Skeletal muscle satellite cell (primary cell): ENCODE results near the gene LRMDA.
"Not testable (repeated sequence)": the region's sequence is repeated elsewhere in the genome, so short reads cannot be mapped to it uniquely, and the experiment has no call there.

Experiments used
- H3K27me3 ChIP-seq: 2 replicates; pipeline ENCODE4 v1.7.0; 2013; ENCODE audit warnings: low read length; ENCODE audit not compliant: control insufficient read depth, insufficient read depth
- H3K36me3 ChIP-seq: 2 replicates; pipeline ENCODE4 v1.7.0; 2013; ENCODE audit warnings: mild to moderate bottlenecking, control low read depth, low read length; ENCODE audit not compliant: insufficient read depth
- H3K4me1 ChIP-seq: 2 replicates; pipeline ENCODE4 v1.7.0; 2013; ENCODE audit warnings: low read length; ENCODE audit not compliant: control insufficient read depth, insufficient read depth
- H3K4me2 ChIP-seq: 2 replicates; pipeline ENCODE4 v1.7.0; 2013; ENCODE audit warnings: mild to moderate bottlenecking, low read length
- H3K4me3 ChIP-seq: 2 replicates; pipeline ENCODE4 v1.7.0; 2013; ENCODE audit warnings: low read length
- H3K9ac ChIP-seq: 2 replicates; pipeline ENCODE4 v1.7.0; 2013; ENCODE audit warnings: mild to moderate bottlenecking, low read depth, low read length, moderate library complexity
- H3K9me3 ChIP-seq: replicated peaks from 2 replicates; pipeline ENCODE4 v1.7.0; 2013; ENCODE audit warnings: mild to moderate bottlenecking, control low read depth, low read length

Gene LRMDA

DNA sequence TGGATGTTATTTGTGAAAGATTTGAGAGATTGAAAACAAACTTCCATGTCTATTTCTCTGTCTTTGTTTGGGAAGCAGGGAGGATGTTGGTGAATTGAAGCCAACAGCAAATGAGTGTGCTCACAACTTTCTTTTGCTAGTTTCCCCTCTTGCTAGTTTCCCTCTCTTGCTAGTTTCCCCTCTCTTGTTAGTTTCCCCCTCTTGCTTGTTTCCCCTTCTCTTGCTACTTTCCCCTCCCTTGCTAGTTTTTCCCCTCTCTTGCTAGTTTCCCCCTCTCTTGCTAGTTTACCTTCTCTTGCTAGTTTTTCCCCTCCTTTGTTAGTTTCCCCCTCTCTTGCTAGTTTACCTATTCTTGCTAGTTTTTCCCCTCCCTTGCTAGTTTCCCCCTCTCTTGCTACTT, 613.3 kb downstream of the LRMDA start:
- H3K9ac ChIP-seq: no peak overlapping the region
- H3K4me2 ChIP-seq: no peak overlapping the region
- no peaks in the 10 kb centered on the region for H3K4me1 ChIP-seq
- H3K9me3 ChIP-seq: no peaks in the 10 kb centered on the region
- peaks cover 33% of the 10 kb centered on the region for H3K27me3 ChIP-seq
- no peak overlapping the region for H3K4me3 ChIP-seq
- H3K36me3 ChIP-seq: no peaks in the 10 kb centered on the region

DNA sequence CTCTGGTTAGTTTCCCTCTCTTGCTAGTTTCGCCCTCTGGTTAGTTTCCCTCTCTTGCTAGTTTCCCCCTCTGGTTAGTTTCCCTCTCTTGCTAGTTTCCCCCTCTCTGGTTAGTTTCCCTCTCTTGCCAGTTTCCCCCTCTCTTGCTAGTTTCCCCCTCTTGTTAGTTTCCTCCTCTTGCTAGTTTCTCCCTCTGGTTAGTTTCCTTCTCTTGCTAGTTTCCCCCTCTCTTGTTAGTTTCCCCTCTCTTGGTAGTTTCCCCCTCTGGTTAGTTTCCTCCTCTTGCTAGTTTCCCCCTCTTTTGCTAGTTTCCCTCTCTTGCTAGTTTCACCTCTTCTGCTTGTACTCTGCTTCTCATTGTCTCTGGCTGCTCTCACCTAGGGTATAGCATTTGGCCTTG, 613.8 kb downstream of the LRMDA start:
- H3K36me3 ChIP-seq: no peaks in the 10 kb centered on the region
- H3K27me3 ChIP-seq: peaks cover 33% of the 10 kb centered on the region
- no peaks in the 10 kb centered on the region for H3K9me3 ChIP-seq
- H3K9ac ChIP-seq: no peak overlapping the region
- no peak overlapping the region for H3K4me3 ChIP-seq
- H3K4me1 ChIP-seq: no peaks in the 10 kb centered on the region
- H3K4me2 ChIP-seq: no peak overlapping the region

DNA sequence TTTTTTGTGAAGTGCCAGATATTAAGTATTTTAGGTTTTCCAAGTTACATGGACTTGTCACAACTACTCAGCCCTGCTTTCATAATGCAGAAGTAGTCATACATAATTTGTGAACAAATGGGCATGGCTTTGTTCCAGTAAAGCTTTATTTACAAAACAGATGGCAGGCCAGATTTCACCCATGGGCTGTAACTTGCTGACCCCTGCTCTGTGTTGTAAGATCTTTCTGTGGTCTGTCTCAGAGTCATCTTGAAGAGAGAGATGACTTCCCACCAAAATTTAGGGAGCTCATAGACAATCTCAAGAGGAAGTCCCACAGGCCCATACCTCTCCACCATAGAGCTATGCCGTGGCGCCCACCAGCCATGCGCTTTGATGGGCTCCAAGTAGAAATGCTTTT, 616.1 kb downstream of the LRMDA start:
- H3K9me3 ChIP-seq: no peaks in the 10 kb centered on the region

DNA sequence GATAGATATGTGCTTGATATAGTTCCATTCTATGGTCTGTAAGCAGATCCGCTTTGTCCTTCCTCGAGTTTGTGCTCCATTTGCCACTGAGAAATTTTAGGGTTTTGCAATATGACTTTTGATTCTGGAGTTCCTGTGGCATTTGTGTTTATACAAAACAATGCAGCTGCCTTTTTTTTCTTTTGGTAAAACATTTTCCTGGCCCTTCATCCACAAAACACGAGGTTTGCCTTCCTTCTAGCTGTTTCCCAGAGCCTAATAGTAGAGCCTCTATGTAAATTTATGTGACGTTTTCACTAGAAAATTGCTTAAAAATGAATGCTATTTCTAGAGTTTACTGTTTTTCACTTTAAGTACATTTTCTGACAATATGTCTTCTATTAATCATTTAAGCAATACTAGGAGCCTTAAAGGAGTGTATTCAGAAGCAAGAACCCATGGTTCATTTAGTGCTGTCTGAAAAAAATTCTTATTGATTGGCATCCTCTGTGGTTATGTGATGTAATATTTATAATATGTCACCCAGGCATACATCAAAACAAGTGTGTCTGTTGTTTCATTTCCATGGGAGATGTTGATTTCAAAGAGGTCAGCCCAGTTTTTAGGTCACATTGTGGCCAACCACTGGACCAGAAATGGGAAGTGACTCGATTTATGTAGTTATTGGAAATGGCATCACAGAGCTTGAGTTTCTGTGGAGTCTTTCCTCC, 618.3 kb downstream of the LRMDA start:
- Histone ChIP-seq H3K36me3 (no peaks in the 10 kb centered on the region), H3K27me3 (peaks cover 46% of the 10 kb centered on the region), H3K4me2 (no peak overlapping the region)

More for the DNA sequence above, 616.1 kb downstream of the LRMDA start:
- H3K36me3 ChIP-seq: no peaks in the 10 kb centered on the region
- H3K4me1 ChIP-seq: no peaks in the 10 kb centered on the region
- no peak overlapping the region for H3K4me3 ChIP-seq
- no peak overlapping the region for H3K9ac ChIP-seq
- peaks cover 33% of the 10 kb centered on the region for H3K27me3 ChIP-seq
- H3K4me2 ChIP-seq: no peak overlapping the region

DNA sequence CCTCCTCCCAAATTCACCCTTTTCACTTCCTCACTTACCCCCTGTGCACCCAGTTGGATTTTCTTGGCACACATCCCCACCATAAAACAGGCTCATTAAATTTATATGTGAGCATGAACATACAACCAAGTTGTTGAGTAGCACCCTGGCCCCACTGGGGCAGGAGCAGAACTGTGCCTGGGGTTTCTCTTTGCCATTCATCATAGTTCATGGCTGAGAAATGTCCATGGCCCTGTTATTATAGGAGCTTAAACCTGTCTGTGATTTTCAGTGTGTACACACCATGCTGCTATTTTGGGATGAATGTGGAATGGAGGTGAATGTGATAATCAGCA, 618.8 kb downstream of the LRMDA start:
- H3K36me3 ChIP-seq: no peaks in the 10 kb centered on the region
- H3K4me3 ChIP-seq: no peak overlapping the region
- H3K9ac ChIP-seq: no peak overlapping the region

More for the DNA sequence above, 618.3 kb downstream of the LRMDA start:
- Histone ChIP-seq H3K4me3 (no peak overlapping the region), H3K4me1 (no peaks in the 10 kb centered on the region), H3K9me3 (no peaks in the 10 kb centered on the region), H3K9ac (no peak overlapping the region)

DNA sequence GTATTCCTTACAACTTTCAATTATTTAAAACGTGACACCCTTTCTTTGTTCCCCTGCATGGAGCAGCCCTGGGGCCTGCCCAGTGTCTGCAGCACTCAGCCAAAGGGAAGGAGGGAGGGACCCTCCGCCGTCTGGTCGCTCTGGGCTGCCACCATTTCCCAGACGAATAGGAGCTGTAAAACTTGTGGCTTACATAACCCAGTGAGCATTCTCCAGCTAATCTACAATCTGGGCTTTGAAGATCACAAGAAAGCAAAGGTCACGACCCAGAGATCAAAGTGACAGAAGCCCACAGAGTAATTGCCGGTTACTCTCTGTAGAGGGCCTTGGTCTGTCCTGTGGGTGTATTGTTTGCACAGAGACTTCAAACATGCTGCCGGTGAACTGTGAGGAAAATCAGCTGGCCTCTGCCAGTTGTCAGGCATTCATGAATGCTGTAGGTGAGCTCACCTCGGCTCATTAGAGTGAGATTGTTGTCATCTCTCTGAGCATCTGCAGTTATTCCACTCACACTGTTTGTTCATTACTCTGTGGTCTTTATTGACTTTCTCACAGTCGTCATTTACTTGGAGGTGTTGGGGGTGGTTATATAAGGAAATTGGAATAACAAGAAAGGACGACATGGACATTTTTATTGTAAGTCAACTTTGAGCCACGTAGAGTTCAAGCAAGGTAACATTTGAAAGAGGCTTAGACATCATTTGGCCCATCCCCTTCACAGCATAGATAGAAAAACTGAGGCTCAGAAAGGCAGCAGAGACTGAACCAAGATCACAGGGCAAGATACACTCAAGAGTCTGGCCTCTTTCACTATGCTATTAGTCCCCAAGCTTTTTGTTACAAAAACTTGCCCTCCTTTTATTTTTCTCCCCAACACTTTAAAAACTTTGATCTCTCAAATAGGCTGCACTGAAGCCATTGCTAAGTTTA, 619.8 kb downstream of the LRMDA start:
- Histone ChIP-seq H3K4me3 (no peak overlapping the region), H3K9me3 (peaks cover 5% of the 10 kb centered on the region), H3K27me3 (peaks cover 31% of the 10 kb centered on the region), H3K9ac (no peak overlapping the region), H3K4me2 (no peak overlapping the region), H3K36me3 (no peaks in the 10 kb centered on the region), H3K4me1 (no peaks in the 10 kb centered on the region)

More for the DNA sequence above, 618.8 kb downstream of the LRMDA start:
- Histone ChIP-seq H3K9me3 (no peaks in the 10 kb centered on the region), H3K27me3 (peaks cover 41% of the 10 kb centered on the region), H3K4me1 (no peaks in the 10 kb centered on the region), H3K4me2 (no peak overlapping the region)

DNA sequence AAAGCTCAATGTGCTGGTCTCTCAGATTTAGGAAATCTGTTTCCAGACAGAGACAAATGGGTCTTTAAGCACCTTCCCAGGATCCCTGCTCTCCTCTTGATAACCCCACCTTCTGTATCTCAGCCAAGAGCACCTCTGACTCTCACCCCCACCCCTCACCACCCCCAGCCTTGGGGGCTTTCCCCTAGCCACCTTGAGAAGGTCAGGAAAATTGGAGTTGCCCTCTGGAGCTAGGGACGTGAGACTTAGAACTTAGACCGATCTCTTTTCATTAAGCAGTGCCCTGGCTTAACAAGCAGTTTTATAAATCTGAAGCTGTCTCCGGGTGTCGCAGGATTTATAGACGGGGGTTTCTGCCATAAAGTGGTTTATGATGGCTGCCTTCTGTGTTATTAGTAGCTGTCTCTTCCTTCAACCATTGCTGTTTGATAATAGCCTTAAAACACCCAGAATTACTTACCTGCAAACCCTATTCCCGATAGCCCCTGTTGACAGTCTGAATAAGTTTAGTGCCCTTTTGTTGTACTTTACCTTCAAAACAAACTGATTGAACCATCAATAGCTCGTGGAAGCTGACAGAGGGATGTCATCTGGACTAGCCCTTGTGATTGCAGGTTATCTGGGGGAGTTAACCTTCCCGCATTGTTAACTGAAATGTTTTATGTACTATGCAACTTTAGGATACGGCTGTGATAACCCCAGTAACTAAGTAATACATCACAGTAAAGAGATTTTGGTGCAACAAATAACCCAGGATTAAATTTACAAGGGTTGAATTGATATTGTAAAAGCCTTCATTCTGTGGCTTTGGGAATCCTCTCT, 621.5 kb downstream of the LRMDA start:
- no peaks in the 10 kb centered on the region for H3K36me3 ChIP-seq
- H3K4me3 ChIP-seq: no peak overlapping the region
- peaks cover 6% of the 10 kb centered on the region for H3K9me3 ChIP-seq
- peaks cover 30% of the 10 kb centered on the region for H3K27me3 ChIP-seq
- H3K4me2 ChIP-seq: no peak overlapping the region
- no peak overlapping the region for H3K9ac ChIP-seq
- H3K4me1 ChIP-seq: no peaks in the 10 kb centered on the region

DNA sequence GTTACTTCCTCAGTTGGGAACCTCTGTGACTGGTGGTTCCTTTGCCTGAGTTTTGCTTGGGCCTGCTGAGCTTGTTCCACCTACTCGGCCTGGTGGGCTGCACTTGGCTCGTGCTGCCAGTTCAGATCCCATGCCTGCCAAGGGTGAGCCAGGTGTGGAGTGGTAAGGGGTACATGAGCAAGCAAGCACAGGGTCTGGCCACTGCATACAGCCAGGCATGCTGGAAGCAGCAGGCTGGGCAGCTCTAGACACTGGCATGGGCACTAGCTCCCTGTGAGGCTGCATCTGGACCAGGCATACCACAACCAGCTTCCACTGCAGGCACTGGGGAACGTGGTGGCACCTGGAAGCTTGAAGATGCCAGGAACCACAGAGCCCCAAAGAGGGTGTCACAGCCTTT, 624.0 kb downstream of the LRMDA start:
- peaks cover 41% of the 10 kb centered on the region for H3K27me3 ChIP-seq
- H3K4me1 ChIP-seq: no peaks in the 10 kb centered on the region
- H3K4me3 ChIP-seq: no peak overlapping the region
- H3K9me3 ChIP-seq: peaks cover 6% of the 10 kb centered on the region
- H3K9ac ChIP-seq: no peak overlapping the region
- H3K4me2 ChIP-seq: no peak overlapping the region
- H3K36me3 ChIP-seq: no peaks in the 10 kb centered on the region

DNA sequence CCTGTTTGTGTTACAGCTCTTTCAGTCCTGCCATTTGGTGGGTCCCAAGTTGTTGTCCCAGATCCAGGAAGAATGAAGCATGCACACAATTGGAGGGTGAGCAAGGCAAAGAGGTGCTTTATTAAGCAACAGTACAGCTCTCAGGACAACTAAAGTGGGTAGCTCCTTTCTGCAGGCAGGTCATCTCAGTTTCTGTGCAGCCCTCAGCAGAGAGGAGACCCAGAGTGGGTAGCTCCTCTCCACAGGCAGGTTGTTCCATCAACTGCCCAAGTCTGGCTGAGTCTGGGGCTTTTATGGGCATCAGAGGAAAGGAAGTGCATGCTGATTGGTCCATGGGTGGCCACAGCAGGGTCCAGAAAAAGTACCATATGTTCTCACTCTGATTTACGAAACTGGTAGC, 624.5 kb downstream of the LRMDA start:
- peaks cover 6% of the 10 kb centered on the region for H3K9me3 ChIP-seq
- no peaks in the 10 kb centered on the region for H3K36me3 ChIP-seq
- H3K4me1 ChIP-seq: no peaks in the 10 kb centered on the region
- H3K4me2 ChIP-seq: no peak overlapping the region
- H3K9ac ChIP-seq: no peak overlapping the region
- peaks cover 41% of the 10 kb centered on the region for H3K27me3 ChIP-seq
- no peak overlapping the region for H3K4me3 ChIP-seq

DNA sequence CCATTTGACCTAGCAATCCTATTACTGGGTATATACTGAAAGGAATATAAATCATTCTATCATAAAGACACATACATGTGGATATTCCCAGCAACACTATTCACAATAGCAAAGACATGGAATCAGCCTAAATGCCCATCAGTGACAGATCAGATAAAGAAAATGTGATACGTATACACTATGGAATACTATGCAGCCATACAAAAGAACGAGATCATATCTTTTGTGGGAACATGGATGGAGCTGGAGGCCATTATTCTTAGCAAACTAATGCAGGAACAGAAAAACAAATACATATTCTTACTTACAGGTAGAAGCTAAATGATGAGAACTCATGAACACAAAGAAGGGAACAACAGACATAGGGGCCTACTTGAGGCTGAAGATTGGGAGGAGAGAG, 629.6 kb downstream of the LRMDA start:
- H3K9ac ChIP-seq, H3K4me3 ChIP-seq: not testable (repeated sequence)

DNA sequence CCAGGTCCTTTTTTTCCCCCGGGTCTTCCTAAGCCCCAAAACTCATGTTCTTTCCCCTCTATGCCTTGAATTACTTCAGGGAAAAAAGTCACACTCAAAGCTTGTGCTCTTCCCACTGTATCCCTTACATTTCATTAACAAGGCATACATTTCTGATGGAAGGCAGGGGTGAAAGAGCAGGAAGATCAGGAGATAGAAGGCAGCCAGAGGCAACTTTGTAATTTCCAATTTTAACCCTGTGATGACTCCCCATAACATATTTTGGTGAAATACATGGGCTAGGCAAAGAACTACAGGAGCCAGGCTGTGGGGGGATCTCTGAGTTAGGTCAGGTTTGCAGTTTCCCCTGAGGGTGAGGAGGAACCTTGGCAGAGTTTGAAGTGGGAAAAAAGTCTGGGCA, 635.0 kb downstream of the LRMDA start:
- Histone ChIP-seq H3K36me3 (no peaks in the 10 kb centered on the region), H3K27me3 (peaks cover 19% of the 10 kb centered on the region), H3K4me2 (no peak overlapping the region), H3K4me1 (no peaks in the 10 kb centered on the region), H3K9me3 (no peaks in the 10 kb centered on the region), H3K4me3 (no peak overlapping the region), H3K9ac (no peak overlapping the region)

More for the DNA sequence above, 629.6 kb downstream of the LRMDA start:
- H3K9me3 ChIP-seq, H3K4me2 ChIP-seq, H3K36me3 ChIP-seq, H3K4me1 ChIP-seq: not testable (repeated sequence)
- peaks cover 36% of the 10 kb centered on the region for H3K27me3 ChIP-seq
